MM.1S (cell line): Measurements from ENCODE around the gene GAK.

ENCODE experiments used
- EZH2 ChIP-seq: fragments of 300-600 bp; sonication (generic); optimal IDR thresholded peaks from 2 replicates; pipeline ENCODE3; 2017; ENCODE audit warnings: low read depth, mild to moderate bottlenecking, antibody characterized with exemption, low read length, mixed read lengths
- TF ChIP-seq, protein P1 (sequence below): fragments of 300-600 bp; sonication (generic); IDR thresholded peaks from 2 replicates; pipeline ENCODE4 v1.5.1; 2016; ENCODE audit warnings: antibody characterized with exemption, low read length, mixed read lengths

DNA sequence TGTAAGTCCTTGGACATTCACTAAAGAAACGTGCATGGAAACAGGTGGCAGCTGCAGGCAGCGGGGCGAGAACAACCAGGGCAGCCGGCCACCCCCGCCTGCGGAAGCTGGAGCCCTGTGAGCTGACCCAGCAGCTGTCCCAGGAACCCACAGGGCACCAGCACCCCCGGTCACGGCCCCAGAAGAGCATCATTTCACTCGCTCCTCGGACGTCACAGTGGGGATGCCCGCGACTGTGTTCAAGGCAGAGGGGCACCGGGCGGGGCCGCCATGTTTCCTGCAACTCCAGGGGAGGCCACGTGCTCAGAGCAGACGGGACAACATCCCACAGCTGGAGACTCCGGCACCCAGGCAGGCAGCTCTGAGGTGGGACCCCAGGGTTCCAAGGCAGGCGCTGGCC lies 61.2 kb downstream of the GAK start:
- no peak for TF ChIP-seq EZH2
- TF ChIP-seq, protein P1, sequence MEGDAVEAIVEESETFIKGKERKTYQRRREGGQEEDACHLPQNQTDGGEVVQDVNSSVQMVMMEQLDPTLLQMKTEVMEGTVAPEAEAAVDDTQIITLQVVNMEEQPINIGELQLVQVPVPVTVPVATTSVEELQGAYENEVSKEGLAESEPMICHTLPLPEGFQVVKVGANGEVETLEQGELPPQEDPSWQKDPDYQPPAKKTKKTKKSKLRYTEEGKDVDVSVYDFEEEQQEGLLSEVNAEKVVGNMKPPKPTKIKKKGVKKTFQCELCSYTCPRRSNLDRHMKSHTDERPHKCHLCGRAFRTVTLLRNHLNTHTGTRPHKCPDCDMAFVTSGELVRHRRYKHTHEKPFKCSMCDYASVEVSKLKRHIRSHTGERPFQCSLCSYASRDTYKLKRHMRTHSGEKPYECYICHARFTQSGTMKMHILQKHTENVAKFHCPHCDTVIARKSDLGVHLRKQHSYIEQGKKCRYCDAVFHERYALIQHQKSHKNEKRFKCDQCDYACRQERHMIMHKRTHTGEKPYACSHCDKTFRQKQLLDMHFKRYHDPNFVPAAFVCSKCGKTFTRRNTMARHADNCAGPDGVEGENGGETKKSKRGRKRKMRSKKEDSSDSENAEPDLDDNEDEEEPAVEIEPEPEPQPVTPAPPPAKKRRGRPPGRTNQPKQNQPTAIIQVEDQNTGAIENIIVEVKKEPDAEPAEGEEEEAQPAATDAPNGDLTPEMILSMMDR: no peak
